NCI-H524 treated with DMSO at 0.1 percent for 48 hours (cell line): Measurements from ENCODE around the gene ACAD11.

ENCODE experiments used
- DNase-seq: peaks from one replicate; lab custom pipeline; 2025; lab: John Stamatoyannopoulos, UW

ACAD11 gene

GRCh38 chr3:132659365-132660051 lies at the start of gene ACAD11:
TSS of gene ACAD11 (minus strand) at chr3:132659809. CDS start at chr3:132659751, 58 bp downstream.
- peak; percentile 97 for DNase-seq

- DNase-seq = peak; percentile 49
Measured at GRCh38 chr3:132703733-132704132, 44.1 kb upstream of the ACAD11 start.

- no peak for DNase-seq
Measured at GRCh38 chr3:132695422-132695821, 35.8 kb upstream of the ACAD11 start.

GRCh38 chr3:132694991-132695390 lies 35.4 kb upstream of the ACAD11 start:
- DNase-seq = no peak

- DNase-seq = no peak
Measured at GRCh38 chr3:132690040-132690439, 30.4 kb upstream of the ACAD11 start.

GRCh38 chr3:132682201-132682600 lies 22.6 kb upstream of the ACAD11 start:
- no peak for DNase-seq

- no peak for DNase-seq
Measured at GRCh38 chr3:132681421-132681820, 21.8 kb upstream of the ACAD11 start.

- DNase-seq = no peak
Measured at GRCh38 chr3:132679911-132680310, 20.3 kb upstream of the ACAD11 start.

GRCh38 chr3:132675408-132675807 lies 15.8 kb upstream of the ACAD11 start:
- no peak for DNase-seq

GRCh38 chr3:132669256-132669777 lies 9.7 kb upstream of the ACAD11 start:
- no peak for DNase-seq

- no peak for DNase-seq
Measured at GRCh38 chr3:132665230-132665745, 5.7 kb upstream of the ACAD11 start.

- DNase-seq = no peak
Measured at GRCh38 chr3:132662212-132662611, 2.6 kb upstream of the ACAD11 start.

- DNase-seq = no peak
Measured at GRCh38 chr3:132661101-132661500, 1.5 kb upstream of the ACAD11 start.

- no peak for DNase-seq
Measured at GRCh38 chr3:132660811-132661070, 1.1 kb upstream of the ACAD11 start.

- DNase-seq = peak; percentile 66
Measured at GRCh38 chr3:132660052-132660810, 622 bp upstream of the ACAD11 start, which contains the start of gene UBA5. TSS of gene UBA5 (plus strand) at chr3:132660329. CDS start at chr3:132660538, 209 bp downstream.

GRCh38 chr3:132659000-132659364 lies 627 bp downstream of the ACAD11 start:
- DNase-seq = peak; percentile 97

GRCh38 chr3:132657869-132658747 lies 1.5 kb downstream of the ACAD11 start:
- DNase-seq = no peak

- DNase-seq = no peak
Measured at GRCh38 chr3:132655471-132655870, 4.1 kb downstream of the ACAD11 start.

- no peak for DNase-seq
Measured at GRCh38 chr3:132654721-132655120, 4.9 kb downstream of the ACAD11 start.

- DNase-seq = no peak
Measured at GRCh38 chr3:132654190-132654589, 5.4 kb downstream of the ACAD11 start.

- no peak for DNase-seq
Measured at GRCh38 chr3:132652640-132653270, 6.9 kb downstream of the ACAD11 start.

- DNase-seq = no peak
Measured at GRCh38 chr3:132650153-132650552, 9.5 kb downstream of the ACAD11 start.
